Measurements from ENCODE around the gene TMEM132A. TPM values are rescaled to one million over a fixed set of nuclear protein-coding genes. Genes with fewer than 3 reads are reported as not detected.

The TMEM132A gene
- total and polyA plus RNA-seq, 4 donors: 0.60 to 1.6 (median 1.1) TPM

DNA sequence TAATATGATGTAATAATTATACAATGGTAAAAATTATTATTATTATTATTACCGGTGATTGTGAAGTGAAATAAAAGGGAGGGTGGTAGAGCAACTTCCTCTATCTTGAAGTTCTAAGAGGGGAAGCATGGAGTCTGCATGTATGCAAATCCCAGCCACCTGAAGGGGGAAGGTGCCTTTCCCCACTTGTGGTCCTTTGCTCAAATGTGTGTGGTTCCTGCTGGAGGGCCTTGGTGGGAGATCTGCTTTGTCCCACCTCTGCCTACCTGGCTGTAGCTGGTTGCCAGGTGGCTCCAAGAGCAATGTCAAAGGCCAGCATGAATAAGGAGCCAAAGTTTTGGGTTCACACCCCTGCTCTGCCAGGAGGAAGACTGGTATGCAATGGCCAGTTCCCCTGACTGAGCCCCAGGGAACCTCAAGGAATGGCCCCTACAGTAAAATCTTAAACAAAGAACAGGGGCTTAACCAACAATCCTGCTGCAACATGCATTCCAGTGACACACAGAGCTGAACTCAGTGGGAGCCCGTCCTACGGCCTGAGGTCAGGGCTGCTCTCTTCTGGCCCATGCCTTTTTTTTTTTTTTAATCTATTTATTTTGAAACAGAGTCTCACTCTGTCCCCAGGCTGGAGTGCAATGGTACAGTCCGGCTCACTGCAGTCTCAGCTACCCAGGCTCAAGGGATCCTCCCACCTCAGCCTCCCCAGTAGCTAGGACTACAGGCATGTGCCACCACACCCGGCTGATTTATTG lies 8.5 kb downstream of the TMEM132A start:
- no peaks in the 10 kb centered on the region for H3K4me1 ChIP-seq (ENCODE audit: control insufficient read depth in 4 of 4, insufficient read depth in 4 of 4, low read length in 3 of 4)
- peaks cover 0 to 3% (median 0%) of the 10 kb centered on the region in 4 donors for H3K36me3 ChIP-seq (ENCODE audit: control insufficient read depth in 4 of 4, insufficient read depth in 3 of 4, low read depth in 1 of 4, low read length in 3 of 4)
- no peak for DNase-seq (ENCODE audit: low spot score)
- H3K27ac ChIP-seq (ENCODE audit: low read depth in 1 of 2, low read length in 2 of 2): no peak overlapping the region
- H3K9me3 ChIP-seq (ENCODE audit: control insufficient read depth in 4 of 4, low read length in 3 of 4): no peaks in the 10 kb centered on the region
- H3K27me3 ChIP-seq (ENCODE audit: control insufficient read depth in 4 of 4, insufficient read depth in 4 of 4, low read length in 3 of 4): no peaks in the 10 kb centered on the region
- 73% methylated on average over 5 of the region's 5 CpGs for WGBS
- TF ChIP-seq, protein P1, sequence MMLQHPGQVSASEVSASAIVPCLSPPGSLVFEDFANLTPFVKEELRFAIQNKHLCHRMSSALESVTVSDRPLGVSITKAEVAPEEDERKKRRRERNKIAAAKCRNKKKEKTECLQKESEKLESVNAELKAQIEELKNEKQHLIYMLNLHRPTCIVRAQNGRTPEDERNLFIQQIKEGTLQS (IDR thresholded peaks at IDR 0.05): no peak
- TF ChIP-seq SP1 (IDR thresholded peaks at IDR 0.05) (no peak), YY1 (IDR thresholded peaks at IDR 0.05) (no peak), FOXA2 (IDR thresholded peaks at IDR 0.05) (no peak), TAF1 (conservative IDR thresholded peaks at IDR 0.05) (no peak), NR2F2 (IDR thresholded peaks at IDR 0.05) (no peak), RAD21 (IDR thresholded peaks at IDR 0.05) (no peak), HNF4G (IDR thresholded peaks at IDR 0.05) (no peak), GABPA (IDR thresholded peaks at IDR 0.05 in 1 of 2, conservative IDR thresholded peaks at IDR 0.05 in 1 of 2) (no peak), EGR1 (IDR thresholded peaks at IDR 0.05; ENCODE audit: low read depth in 2 of 2) (no peak), JUND (IDR thresholded peaks at IDR 0.05) (no peak)
- TF ChIP-seq, protein P2, sequence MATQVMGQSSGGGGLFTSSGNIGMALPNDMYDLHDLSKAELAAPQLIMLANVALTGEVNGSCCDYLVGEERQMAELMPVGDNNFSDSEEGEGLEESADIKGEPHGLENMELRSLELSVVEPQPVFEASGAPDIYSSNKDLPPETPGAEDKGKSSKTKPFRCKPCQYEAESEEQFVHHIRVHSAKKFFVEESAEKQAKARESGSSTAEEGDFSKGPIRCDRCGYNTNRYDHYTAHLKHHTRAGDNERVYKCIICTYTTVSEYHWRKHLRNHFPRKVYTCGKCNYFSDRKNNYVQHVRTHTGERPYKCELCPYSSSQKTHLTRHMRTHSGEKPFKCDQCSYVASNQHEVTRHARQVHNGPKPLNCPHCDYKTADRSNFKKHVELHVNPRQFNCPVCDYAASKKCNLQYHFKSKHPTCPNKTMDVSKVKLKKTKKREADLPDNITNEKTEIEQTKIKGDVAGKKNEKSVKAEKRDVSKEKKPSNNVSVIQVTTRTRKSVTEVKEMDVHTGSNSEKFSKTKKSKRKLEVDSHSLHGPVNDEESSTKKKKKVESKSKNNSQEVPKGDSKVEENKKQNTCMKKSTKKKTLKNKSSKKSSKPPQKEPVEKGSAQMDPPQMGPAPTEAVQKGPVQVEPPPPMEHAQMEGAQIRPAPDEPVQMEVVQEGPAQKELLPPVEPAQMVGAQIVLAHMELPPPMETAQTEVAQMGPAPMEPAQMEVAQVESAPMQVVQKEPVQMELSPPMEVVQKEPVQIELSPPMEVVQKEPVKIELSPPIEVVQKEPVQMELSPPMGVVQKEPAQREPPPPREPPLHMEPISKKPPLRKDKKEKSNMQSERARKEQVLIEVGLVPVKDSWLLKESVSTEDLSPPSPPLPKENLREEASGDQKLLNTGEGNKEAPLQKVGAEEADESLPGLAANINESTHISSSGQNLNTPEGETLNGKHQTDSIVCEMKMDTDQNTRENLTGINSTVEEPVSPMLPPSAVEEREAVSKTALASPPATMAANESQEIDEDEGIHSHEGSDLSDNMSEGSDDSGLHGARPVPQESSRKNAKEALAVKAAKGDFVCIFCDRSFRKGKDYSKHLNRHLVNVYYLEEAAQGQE (IDR thresholded peaks at IDR 0.05): no peak
- TF ChIP-seq, protein P3, sequence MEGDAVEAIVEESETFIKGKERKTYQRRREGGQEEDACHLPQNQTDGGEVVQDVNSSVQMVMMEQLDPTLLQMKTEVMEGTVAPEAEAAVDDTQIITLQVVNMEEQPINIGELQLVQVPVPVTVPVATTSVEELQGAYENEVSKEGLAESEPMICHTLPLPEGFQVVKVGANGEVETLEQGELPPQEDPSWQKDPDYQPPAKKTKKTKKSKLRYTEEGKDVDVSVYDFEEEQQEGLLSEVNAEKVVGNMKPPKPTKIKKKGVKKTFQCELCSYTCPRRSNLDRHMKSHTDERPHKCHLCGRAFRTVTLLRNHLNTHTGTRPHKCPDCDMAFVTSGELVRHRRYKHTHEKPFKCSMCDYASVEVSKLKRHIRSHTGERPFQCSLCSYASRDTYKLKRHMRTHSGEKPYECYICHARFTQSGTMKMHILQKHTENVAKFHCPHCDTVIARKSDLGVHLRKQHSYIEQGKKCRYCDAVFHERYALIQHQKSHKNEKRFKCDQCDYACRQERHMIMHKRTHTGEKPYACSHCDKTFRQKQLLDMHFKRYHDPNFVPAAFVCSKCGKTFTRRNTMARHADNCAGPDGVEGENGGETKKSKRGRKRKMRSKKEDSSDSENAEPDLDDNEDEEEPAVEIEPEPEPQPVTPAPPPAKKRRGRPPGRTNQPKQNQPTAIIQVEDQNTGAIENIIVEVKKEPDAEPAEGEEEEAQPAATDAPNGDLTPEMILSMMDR (IDR thresholded peaks at IDR 0.05; ENCODE audit: low read depth, low read length, missing input control): no peak
- TF ChIP-seq, protein P4, sequence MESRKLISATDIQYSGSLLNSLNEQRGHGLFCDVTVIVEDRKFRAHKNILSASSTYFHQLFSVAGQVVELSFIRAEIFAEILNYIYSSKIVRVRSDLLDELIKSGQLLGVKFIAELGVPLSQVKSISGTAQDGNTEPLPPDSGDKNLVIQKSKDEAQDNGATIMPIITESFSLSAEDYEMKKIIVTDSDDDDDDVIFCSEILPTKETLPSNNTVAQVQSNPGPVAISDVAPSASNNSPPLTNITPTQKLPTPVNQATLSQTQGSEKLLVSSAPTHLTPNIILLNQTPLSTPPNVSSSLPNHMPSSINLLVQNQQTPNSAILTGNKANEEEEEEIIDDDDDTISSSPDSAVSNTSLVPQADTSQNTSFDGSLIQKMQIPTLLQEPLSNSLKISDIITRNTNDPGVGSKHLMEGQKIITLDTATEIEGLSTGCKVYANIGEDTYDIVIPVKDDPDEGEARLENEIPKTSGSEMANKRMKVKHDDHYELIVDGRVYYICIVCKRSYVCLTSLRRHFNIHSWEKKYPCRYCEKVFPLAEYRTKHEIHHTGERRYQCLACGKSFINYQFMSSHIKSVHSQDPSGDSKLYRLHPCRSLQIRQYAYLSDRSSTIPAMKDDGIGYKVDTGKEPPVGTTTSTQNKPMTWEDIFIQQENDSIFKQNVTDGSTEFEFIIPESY (IDR thresholded peaks at IDR 0.05): no peak
- no peak overlapping the region for H3K4me3 ChIP-seq (ENCODE audit: low read depth in 1 of 3, low read length in 3 of 3)
- no peak overlapping the region for H3K9ac ChIP-seq (ENCODE audit: low read depth in 1 of 2, low read length in 2 of 2)
